NCI-H2171 treated with DMSO at 0.1 percent for 48 hours (cell line): ENCODE measurements around the gene TBCE.

ENCODE experiments used
- DNase-seq: peaks from one replicate; lab custom pipeline; 2025; lab: John Stamatoyannopoulos, UW

TBCE gene, protein sequence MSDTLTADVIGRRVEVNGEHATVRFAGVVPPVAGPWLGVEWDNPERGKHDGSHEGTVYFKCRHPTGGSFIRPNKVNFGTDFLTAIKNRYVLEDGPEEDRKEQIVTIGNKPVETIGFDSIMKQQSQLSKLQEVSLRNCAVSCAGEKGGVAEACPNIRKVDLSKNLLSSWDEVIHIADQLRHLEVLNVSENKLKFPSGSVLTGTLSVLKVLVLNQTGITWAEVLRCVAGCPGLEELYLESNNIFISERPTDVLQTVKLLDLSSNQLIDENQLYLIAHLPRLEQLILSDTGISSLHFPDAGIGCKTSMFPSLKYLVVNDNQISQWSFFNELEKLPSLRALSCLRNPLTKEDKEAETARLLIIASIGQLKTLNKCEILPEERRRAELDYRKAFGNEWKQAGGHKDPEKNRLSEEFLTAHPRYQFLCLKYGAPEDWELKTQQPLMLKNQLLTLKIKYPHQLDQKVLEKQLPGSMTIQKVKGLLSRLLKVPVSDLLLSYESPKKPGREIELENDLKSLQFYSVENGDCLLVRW

GRCh38 chr1:235367000-235367908, at the start of gene TBCE:
TBCE (plus strand) TSS chr1:235367427; CDS start chr1:235380050, 12,623 bp downstream.
- peak; percentile 96 for DNase-seq

- DNase-seq: no peak
These were observed 48.0 kb upstream of the TBCE start for GRCh38 chr1:235319255-235319654.

DNA sequence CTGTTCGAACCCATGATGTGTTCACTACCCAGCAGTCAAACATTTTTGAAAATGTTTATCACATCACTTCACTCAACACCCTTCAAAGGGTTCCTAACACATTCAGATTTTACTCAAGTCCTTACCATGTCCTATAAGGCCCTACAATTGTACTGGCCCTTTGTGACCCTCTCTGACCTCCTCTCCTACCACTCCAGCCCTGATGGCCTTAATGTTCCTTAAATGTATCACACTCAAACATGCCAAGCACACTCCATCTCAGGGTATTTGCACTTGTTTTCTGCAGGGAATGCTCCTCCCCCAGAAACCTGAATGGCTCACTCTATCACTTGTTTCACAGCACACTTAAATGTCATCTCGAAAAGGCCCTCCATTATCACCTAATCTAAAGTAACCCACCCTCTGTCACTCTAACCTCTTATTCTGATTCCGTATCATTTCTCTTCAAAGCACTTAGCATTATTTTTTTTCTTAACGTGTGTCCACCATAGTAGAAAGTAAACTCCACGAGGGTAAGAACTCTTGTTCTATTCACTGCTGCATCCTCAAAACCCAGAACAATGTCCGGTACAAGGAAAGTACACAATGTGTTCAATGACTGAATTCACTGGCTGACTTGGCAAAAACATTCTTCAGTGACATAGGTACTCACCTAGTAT, 46.6 kb upstream of the TBCE start:
- DNase-seq: no peak

- DNase-seq: no peak
These were observed 42.9 kb upstream of the TBCE start for GRCh38 chr1:235324296-235324695.

GRCh38 chr1:235325139-235325538, 42.1 kb upstream of the TBCE start:
- no peak for DNase-seq

- DNase-seq: no peak
These were observed 41.4 kb upstream of the TBCE start for GRCh38 chr1:235325854-235326253.

GRCh38 chr1:235326719-235327558, 40.3 kb upstream of the TBCE start:
- DNase-seq: peak; percentile 61

DNA sequence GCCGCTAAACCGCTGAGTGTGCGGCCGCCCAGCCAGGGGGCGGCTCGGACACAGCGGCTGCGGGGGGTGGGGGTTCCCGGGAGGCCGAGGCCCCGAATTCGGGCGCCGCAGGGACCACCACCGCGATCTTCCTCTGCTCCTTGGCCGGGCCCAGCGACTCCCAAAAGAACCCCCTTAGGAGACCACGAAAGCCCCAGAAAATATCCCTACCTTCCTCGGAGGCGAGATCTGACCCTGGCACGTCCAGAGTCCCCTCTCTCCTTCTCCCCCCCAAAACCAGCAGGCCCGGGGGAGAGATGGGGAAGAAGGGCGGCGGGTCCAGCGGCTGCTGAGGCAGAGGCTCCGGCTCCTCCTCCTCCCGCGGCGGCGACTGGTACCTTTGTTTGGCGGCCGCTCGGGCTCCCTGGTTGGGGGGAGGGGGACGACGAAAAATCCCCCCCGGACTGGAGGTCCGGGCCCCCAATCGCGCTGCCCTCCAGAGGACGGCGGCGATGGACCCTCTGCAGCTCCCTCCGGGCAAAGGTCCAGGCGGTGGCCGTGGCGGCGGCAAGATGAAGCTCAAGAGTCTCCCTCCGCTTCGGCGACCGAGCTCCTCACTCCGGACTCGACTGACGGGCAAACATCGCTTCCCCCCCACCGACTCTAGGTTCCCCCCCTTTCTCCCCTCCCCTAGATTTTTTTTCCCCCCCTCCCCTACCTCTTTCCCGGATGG, 39.5 kb upstream of the TBCE start, which contains the start of gene ARID4B:
TSS of gene ARID4B (minus strand) at position 621 of the 712 bp plus-strand sequence. CDS start 1,260 bp downstream, outside the sequence.
- DNase-seq: peak; percentile 68

GRCh38 chr1:235328271-235329138, 38.7 kb upstream of the TBCE start, which contains the start of gene GGPS1:
GGPS1 (plus strand) TSS chr1:235328570; CDS start chr1:235335265, 6,695 bp downstream.
- peak; percentile 100 for DNase-seq

GRCh38 chr1:235329139-235329902, 37.9 kb upstream of the TBCE start:
- DNase-seq: no peak

DNA sequence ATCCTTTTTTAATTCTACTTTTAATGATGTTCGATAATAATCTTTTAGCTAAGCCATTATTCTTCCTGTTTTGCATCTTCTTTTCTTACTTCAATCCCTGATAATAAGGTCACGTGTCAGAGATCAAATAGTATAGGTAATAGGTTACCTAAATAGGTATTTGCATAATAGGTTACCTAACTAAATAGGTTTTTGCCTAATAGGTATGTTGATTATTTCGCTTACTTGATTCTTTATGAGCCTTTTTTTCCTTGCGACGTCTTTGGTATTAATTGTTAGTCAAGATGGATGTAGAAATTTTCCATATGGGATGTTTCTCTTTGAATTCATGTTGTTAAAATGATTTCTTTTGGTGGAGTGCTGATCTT, 36.3 kb upstream of the TBCE start:
- DNase-seq: no peak

DNA sequence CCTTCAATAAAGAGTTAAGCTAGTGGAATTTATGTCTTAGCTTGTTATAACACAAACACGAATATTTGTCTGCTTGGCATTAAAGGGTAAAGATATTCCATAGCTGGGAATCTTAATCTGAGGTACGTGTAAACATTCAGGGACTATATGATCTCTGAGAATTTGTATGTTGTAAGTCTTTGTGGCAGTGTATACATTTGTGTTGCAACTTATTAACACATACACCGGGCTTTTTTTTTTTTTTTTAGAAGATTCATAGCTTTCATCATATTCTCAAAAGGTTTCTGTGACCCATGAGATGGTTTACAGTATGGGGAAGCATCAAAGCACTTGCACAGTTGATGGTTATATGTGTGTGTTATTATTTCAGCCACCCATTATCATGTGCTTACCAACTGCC, 35.8 kb upstream of the TBCE start:
- no peak for DNase-seq

- DNase-seq: no peak
These were observed 30.3 kb upstream of the TBCE start for GRCh38 chr1:235336903-235337302.

- DNase-seq: no peak
These were observed 27.5 kb upstream of the TBCE start for GRCh38 chr1:235339746-235340145.

DNA sequence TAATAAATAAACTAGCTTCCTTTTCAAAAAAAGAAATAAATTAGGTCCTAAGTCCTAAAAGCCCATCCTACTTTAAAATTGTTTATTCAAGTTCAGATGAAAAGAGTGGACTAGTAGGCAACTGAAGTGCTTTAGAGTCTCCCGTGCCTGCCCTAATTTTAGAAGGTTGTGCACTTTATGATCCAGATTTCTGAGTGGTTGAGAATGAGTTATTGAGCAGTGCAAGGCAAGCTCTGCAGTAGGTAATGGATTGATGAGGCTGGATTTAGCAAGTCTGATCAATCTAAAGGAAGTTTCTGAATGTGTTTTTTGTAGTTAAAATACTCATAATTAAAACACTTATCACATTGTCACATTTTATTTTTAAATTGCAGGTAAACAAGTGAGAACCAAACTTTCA, 25.9 kb upstream of the TBCE start:
- no peak for DNase-seq

DNA sequence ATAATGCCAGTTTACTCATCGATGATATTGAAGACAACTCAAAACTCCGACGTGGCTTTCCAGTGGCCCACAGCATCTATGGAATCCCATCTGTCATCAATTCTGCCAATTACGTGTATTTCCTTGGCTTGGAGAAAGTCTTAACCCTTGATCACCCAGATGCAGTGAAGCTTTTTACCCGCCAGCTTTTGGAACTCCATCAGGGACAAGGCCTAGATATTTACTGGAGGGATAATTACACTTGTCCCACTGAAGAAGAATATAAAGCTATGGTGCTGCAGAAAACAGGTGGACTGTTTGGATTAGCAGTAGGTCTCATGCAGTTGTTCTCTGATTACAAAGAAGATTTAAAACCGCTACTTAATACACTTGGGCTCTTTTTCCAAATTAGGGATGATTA, 25.2 kb upstream of the TBCE start:
- no peak for DNase-seq

DNA sequence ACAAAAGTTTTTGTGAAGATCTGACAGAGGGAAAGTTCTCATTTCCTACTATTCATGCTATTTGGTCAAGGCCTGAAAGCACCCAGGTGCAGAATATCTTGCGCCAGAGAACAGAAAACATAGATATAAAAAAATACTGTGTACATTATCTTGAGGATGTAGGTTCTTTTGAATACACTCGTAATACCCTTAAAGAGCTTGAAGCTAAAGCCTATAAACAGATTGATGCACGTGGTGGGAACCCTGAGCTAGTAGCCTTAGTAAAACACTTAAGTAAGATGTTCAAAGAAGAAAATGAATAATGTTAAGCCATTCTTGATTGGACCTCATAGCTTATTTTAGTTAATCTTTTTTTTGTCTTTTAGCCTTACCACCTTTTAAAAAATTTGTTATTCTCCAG, 24.8 kb upstream of the TBCE start:
- DNase-seq: no peak

- no peak for DNase-seq
These were observed 23.5 kb upstream of the TBCE start for GRCh38 chr1:235343726-235344125.

DNA sequence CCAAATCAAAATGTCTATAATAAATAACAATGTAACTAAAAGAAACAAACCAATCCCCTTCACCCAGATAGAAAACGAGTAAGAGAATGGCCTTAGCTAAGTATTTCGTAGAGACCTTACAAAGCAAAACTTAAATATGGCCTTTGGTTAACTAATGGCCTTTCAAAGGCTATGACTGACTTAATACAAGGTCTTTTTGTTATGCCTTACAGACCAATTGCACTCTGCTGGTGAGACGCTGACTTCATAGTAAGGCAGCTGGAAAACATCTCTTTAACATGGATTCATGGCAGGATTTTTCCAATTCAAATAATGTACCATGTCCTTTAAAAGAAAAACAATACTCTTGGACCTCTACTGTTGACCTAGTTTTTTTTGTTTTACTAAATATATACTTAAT, 15.8 kb upstream of the TBCE start:
- no peak for DNase-seq
